HCT116 (cell line): ENCODE data around the gene ARSI. TPM values are rescaled to one million over a fixed set of nuclear protein-coding genes. Genes with fewer than 3 reads are reported as not detected.

Experiments used
- ATAC-seq: fragments of 200-7000 bp; cut with Tn5 transposase; 2 replicates; pipeline ENCODE4 v1.9.1; 2020; ENCODE audit warnings: mild to moderate bottlenecking, moderate library complexity
- BruUV-seq: library from RNA; stranded (reverse); fragments of 400-500 nt; replicated peaks from 2 replicates; lab custom pipeline; 2021; lab: Mats Ljungman, UMichigan
- CTCF ChIA-PET: fragments of 300-600 bp; sonication (Branson Sonifier 250); formaldehyde crosslinking; loops from one replicate; lab custom pipeline; 2021; ENCODE audit warnings: antibody characterized with exemption; lab: Charles Lee
- POLR2A ChIA-PET: fragments of 300-600, 350-600 bp; sonication (Branson Sonifier 250); formaldehyde crosslinking; loops from one replicate; lab custom pipeline; 2021; ENCODE audit warnings: antibody characterized with exemption; lab: Charles Lee
- RAD21 ChIA-PET, 2 experiments: fragments of 300-600 bp; sonication (Branson Sonifier 250); formaldehyde crosslinking; loops; one replicate each; lab custom pipeline; 2023; ENCODE audit warnings: low total read pairs in 2 of 2; ENCODE audit not compliant: uncharacterized antibody in 2 of 2, unreplicated experiment in 2 of 2, low non-redundant PET in 1 of 2; lab: Charles Lee
- DNase-seq: peaks from one replicate; pipeline ENCODE4 v3.0.0-alpha.2; 2010; ENCODE audit warnings: low read depth, low spot score
- H2AFZ ChIP-seq: fragments of 200-600 bp; shearing (Covaris generic), sonication (generic); 2 replicates; pipeline ENCODE4 v1.6.1; 2017; ENCODE audit warnings: low read depth, mixed run types, mixed read lengths, antibody characterized with exemption, low read length; ENCODE audit not compliant: poor library complexity, severe bottlenecking
- H3K27ac ChIP-seq: 2 replicates; pipeline ENCODE4 v1.5.1; 2012; ENCODE audit warnings: low read depth, low read length
- H3K27me3 ChIP-seq: fragments of 200-600 bp; sonication (generic); 2 replicates; pipeline ENCODE4 v1.6.1; 2016; ENCODE audit warnings: mixed run types, low read length, mixed read lengths; ENCODE audit not compliant: insufficient read depth
- H3K36me3 ChIP-seq, 2 experiments: fragments of 200-500 bp in 1 of 2; fragments of 200-600 bp in 1 of 2; sonication (Bioruptor generic) in 1 of 2; sonication (generic) in 1 of 2; 2 replicates each; pipeline versions ENCODE4 v1.5.1 to v1.6.1; 2014 to 2016; ENCODE audit warnings: low read length in 2 of 2, inconsistent platforms in 1 of 2, mixed read lengths in 1 of 2, mixed run types in 1 of 2; ENCODE audit not compliant: insufficient read depth in 2 of 2, control insufficient read depth in 1 of 2
- H3K4me1 ChIP-seq, 2 experiments: fragments of 200-600 bp in 1 of 2; sonication (generic) in 1 of 2; 2 replicates each; pipeline versions ENCODE4 v1.5.1 to v1.6.1; 2012 to 2017; ENCODE audit warnings: low read length in 2 of 2, inconsistent platforms in 1 of 2, mild to moderate bottlenecking in 1 of 2, mixed read lengths in 1 of 2, mixed run types in 1 of 2, moderate library complexity in 1 of 2; ENCODE audit not compliant: insufficient read depth in 2 of 2, control insufficient read depth in 1 of 2
- H3K4me2 ChIP-seq: fragments of 200-600 bp; sonication (generic); 2 replicates; pipeline ENCODE4 v1.6.1; 2017; ENCODE audit warnings: mixed run types, low read length, mixed read lengths
- H3K4me3 ChIP-seq, 2 experiments: fragments of 200-600 bp in 1 of 2; sonication (generic) in 1 of 2; replicated peaks in 1 of 2; 2 replicates each; pipeline ENCODE4 v1.5.1; 2011 to 2016; ENCODE audit warnings: low read length in 2 of 2, control low read depth in 1 of 2, low read depth in 1 of 2, mild to moderate bottlenecking in 1 of 2, mixed read lengths in 1 of 2, mixed run types in 1 of 2
- H3K79me2 ChIP-seq: fragments of 200-600 bp; sonication (generic); 2 replicates; pipeline ENCODE4 v1.6.1; 2017; ENCODE audit warnings: mild to moderate bottlenecking, mixed run types, low read length, moderate library complexity, mixed read lengths; ENCODE audit not compliant: insufficient read depth
- H3K9ac ChIP-seq: fragments of 200-600 bp; sonication (generic); 2 replicates; pipeline ENCODE4 v1.6.1; 2016; ENCODE audit warnings: low read length, mixed read lengths
- H3K9me2 ChIP-seq: fragments of 200-600 bp; sonication (generic), shearing (Covaris generic); 2 replicates; pipeline ENCODE4 v1.6.1; 2017; ENCODE audit warnings: mixed run types, mild to moderate bottlenecking, moderate library complexity; ENCODE audit not compliant: insufficient read depth
- H3K9me3 ChIP-seq, 2 experiments: fragments of 200-500 bp in 1 of 2; fragments of 200-600 bp in 1 of 2; sonication (Bioruptor generic) in 1 of 2; sonication (generic) in 1 of 2; 2 replicates each; pipeline ENCODE4 v1.6.1; 2014 to 2017; ENCODE audit warnings: low read length in 2 of 2, mixed read lengths in 2 of 2, inconsistent platforms in 1 of 2, low read depth in 1 of 2, mild to moderate bottlenecking in 1 of 2, mixed run types in 1 of 2, moderate library complexity in 1 of 2; ENCODE audit not compliant: control insufficient read depth in 1 of 2, insufficient read depth in 1 of 2
- H4K20me1 ChIP-seq: fragments of 200-600 bp; sonication (generic), shearing (Covaris generic); 2 replicates; pipeline ENCODE4 v1.6.1; 2017; ENCODE audit warnings: mixed run types, mild to moderate bottlenecking, moderate library complexity; ENCODE audit not compliant: insufficient read depth
- ATF3 ChIP-seq: IDR thresholded peaks from 2 replicates; pipeline ENCODE4 v1.6.1; 2012
- CBX3 ChIP-seq: IDR thresholded peaks from 2 replicates; pipeline ENCODE4 v1.6.1; 2012; ENCODE audit warnings: low read depth
- CEBPB ChIP-seq: IDR thresholded peaks from 2 replicates; pipeline ENCODE4 v1.6.1; 2012; ENCODE audit warnings: low read depth
- ELF1 ChIP-seq: IDR thresholded peaks from 2 replicates; pipeline ENCODE4 v1.6.1; 2012; ENCODE audit warnings: low read depth, borderline replicate concordance
- EZH2phosphoT487 ChIP-seq: fragments of 200-600 bp; IDR thresholded peaks from 2 replicates; pipeline ENCODE4 v1.6.1; 2018; ENCODE audit warnings: antibody characterized with exemption, borderline replicate concordance
- FOSL1 ChIP-seq: IDR thresholded peaks from 2 replicates; pipeline ENCODE4 v1.6.1; 2012; ENCODE audit warnings: low read depth
- JUND ChIP-seq: IDR thresholded peaks from 2 replicates; pipeline ENCODE4 v1.6.1; 2012
- MAX ChIP-seq: IDR thresholded peaks from 2 replicates; pipeline ENCODE4 v1.6.1; 2012
- POLR2AphosphoS5 ChIP-seq: IDR thresholded peaks from 2 replicates; pipeline ENCODE4 v1.6.1; 2011; ENCODE audit warnings: mild to moderate bottlenecking, low read depth, low read length, moderate library complexity
- RAD21 ChIP-seq: IDR thresholded peaks from 2 replicates; pipeline ENCODE4 v1.6.1; 2012; ENCODE audit warnings: low read depth, mild to moderate bottlenecking
- SIN3A ChIP-seq: IDR thresholded peaks from 2 replicates; pipeline ENCODE4 v1.6.1; 2012; ENCODE audit warnings: low read depth
- SP1 ChIP-seq: IDR thresholded peaks from 2 replicates; pipeline ENCODE4 v1.6.1; 2012; ENCODE audit warnings: low read depth
- SRF ChIP-seq: IDR thresholded peaks from 2 replicates; pipeline ENCODE4 v1.6.1; 2012; ENCODE audit warnings: low read depth
- TCF7L2 ChIP-seq: IDR thresholded peaks from 2 replicates; pipeline ENCODE4 v1.7.0; 2011; ENCODE audit warnings: borderline replicate concordance, inconsistent platforms; ENCODE audit not compliant: insufficient read depth, insufficient read length; ENCODE audit errors: extremely low read depth
- YY1 ChIP-seq: IDR thresholded peaks from 2 replicates; pipeline ENCODE4 v1.6.1; 2011; ENCODE audit warnings: low read length, low read depth, moderate library complexity, mild to moderate bottlenecking; ENCODE audit not compliant: insufficient replicate concordance; ENCODE audit errors: extremely low read depth
- ZNF274 ChIP-seq: fragments of 200-500 bp; sonication (Bioruptor generic); IDR thresholded peaks from 2 replicates; pipeline ENCODE4 v1.6.1; 2014; ENCODE audit warnings: mild to moderate bottlenecking, low read depth, low read length, inconsistent platforms
- intact Hi-C: fragments of 100-400 bp; cut with micrococcal nuclease; formaldehyde crosslinking; loops from 2 replicates; pipeline ENCODE4 v1.10.0; 2022
- total RNA-seq: library from RNA; stranded (reverse); gene quantifications from one replicate; pipeline ENCODE4 v1.2.1, GENCODE V29; 2021; ENCODE audit not compliant: unreplicated experiment
- TF ChIP-seq, protein P1 (sequence below): IDR thresholded peaks from 2 replicates; pipeline ENCODE4 v1.6.1; 2012; ENCODE audit warnings: low read depth
- TF ChIP-seq, protein P2 (sequence below), 3 experiments: fragments of 200-600 bp in 1 of 3; sonication (generic) in 1 of 3; IDR thresholded peaks in 2 of 3; conservative IDR thresholded peaks in 1 of 3; 2 replicates each; pipeline ENCODE4 v1.5.1; 2012 to 2017; ENCODE audit warnings: low read depth in 2 of 3, low read length in 2 of 3, antibody characterized with exemption in 1 of 3, borderline replicate concordance in 1 of 3, control low read depth in 1 of 3, mild to moderate bottlenecking in 1 of 3, mixed read lengths in 1 of 3, mixed run types in 1 of 3, moderate library complexity in 1 of 3; ENCODE audit not compliant: insufficient read depth in 1 of 3

The ARSI gene
- total RNA-seq, 1 experiment from 2014 or later: 0.07 TPM

GRCh38 chr5:150296496-150296895 is 6.2 kb downstream of the ARSI start:
- no peak for ATAC-seq

More at GRCh38 chr5:150296496-150296895, 6.2 kb downstream of the ARSI start:
- no peak overlapping the region for H3K9ac ChIP-seq
- H3K9me3 ChIP-seq: no peaks in the 10 kb centered on the region
- ChIA-PET CTCF (no interaction called here), RAD21 (no interaction called here), POLR2A (no interaction called here)
- intact Hi-C loops: no loop called here
- H3K79me2 ChIP-seq: no peaks in the 10 kb centered on the region
- no peaks in the 10 kb centered on the region for H4K20me1 ChIP-seq
- peaks cover 8 to 11% of the 10 kb centered on the region in 2 experiments; a peak in 3 of 4 replicates for H3K4me1 ChIP-seq
- no TSS peak for BruUV-seq
- no peaks in the 10 kb centered on the region for H3K27me3 ChIP-seq
- H3K4me2 ChIP-seq: no peak overlapping the region
- no peaks in the 10 kb centered on the region for H3K9me2 ChIP-seq
- no peaks in the 10 kb centered on the region for H3K36me3 ChIP-seq
- no peak overlapping the region for H3K27ac ChIP-seq
- no peak for DNase-seq
- no peak for TF ChIP-seq EZH2phosphoT487
- TF ChIP-seq CBX3: no peak
- TF ChIP-seq SP1: no peak
- TF ChIP-seq, protein P1, sequence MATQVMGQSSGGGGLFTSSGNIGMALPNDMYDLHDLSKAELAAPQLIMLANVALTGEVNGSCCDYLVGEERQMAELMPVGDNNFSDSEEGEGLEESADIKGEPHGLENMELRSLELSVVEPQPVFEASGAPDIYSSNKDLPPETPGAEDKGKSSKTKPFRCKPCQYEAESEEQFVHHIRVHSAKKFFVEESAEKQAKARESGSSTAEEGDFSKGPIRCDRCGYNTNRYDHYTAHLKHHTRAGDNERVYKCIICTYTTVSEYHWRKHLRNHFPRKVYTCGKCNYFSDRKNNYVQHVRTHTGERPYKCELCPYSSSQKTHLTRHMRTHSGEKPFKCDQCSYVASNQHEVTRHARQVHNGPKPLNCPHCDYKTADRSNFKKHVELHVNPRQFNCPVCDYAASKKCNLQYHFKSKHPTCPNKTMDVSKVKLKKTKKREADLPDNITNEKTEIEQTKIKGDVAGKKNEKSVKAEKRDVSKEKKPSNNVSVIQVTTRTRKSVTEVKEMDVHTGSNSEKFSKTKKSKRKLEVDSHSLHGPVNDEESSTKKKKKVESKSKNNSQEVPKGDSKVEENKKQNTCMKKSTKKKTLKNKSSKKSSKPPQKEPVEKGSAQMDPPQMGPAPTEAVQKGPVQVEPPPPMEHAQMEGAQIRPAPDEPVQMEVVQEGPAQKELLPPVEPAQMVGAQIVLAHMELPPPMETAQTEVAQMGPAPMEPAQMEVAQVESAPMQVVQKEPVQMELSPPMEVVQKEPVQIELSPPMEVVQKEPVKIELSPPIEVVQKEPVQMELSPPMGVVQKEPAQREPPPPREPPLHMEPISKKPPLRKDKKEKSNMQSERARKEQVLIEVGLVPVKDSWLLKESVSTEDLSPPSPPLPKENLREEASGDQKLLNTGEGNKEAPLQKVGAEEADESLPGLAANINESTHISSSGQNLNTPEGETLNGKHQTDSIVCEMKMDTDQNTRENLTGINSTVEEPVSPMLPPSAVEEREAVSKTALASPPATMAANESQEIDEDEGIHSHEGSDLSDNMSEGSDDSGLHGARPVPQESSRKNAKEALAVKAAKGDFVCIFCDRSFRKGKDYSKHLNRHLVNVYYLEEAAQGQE: no peak
- TF ChIP-seq, protein P2, sequence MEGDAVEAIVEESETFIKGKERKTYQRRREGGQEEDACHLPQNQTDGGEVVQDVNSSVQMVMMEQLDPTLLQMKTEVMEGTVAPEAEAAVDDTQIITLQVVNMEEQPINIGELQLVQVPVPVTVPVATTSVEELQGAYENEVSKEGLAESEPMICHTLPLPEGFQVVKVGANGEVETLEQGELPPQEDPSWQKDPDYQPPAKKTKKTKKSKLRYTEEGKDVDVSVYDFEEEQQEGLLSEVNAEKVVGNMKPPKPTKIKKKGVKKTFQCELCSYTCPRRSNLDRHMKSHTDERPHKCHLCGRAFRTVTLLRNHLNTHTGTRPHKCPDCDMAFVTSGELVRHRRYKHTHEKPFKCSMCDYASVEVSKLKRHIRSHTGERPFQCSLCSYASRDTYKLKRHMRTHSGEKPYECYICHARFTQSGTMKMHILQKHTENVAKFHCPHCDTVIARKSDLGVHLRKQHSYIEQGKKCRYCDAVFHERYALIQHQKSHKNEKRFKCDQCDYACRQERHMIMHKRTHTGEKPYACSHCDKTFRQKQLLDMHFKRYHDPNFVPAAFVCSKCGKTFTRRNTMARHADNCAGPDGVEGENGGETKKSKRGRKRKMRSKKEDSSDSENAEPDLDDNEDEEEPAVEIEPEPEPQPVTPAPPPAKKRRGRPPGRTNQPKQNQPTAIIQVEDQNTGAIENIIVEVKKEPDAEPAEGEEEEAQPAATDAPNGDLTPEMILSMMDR (IDR thresholded peaks at IDR 0.05 in 2 of 3, conservative IDR thresholded peaks at IDR 0.05 in 1 of 3; ENCODE audit: borderline replicate concordance in 1 of 3, insufficient read depth in 1 of 3, low read depth in 2 of 3, low read length in 2 of 3): no peak
- no peak for TF ChIP-seq TCF7L2
- no peak for TF ChIP-seq YY1
- TF ChIP-seq SIN3A: no peak
- no peak for TF ChIP-seq FOSL1
- TF ChIP-seq MAX: no peak
- TF ChIP-seq ATF3: no peak
- no peak for TF ChIP-seq SRF
- TF ChIP-seq CEBPB: no peak
- no peak for TF ChIP-seq ZNF274
- TF ChIP-seq RAD21: no peak
- TF ChIP-seq ELF1: no peak
- TF ChIP-seq JUND: no peak
- no peak for TF ChIP-seq POLR2AphosphoS5
- no peak overlapping the region for H3K4me3 ChIP-seq
- no peak overlapping the region for H2AFZ ChIP-seq
